B cell (primary cell): ENCODE results near the gene COL16A1.

ENCODE experiments used
- CTCF ChIP-seq: fragments of 200-600 bp; IDR thresholded peaks from one replicate; pipeline ENCODE4 v1.8.0; 2022; ENCODE audit warnings: antibody characterized with exemption, mild to moderate bottlenecking
- EZH2 ChIP-seq: IDR thresholded peaks from 2 replicates; pipeline ENCODE4 v1.6.1; 2012; ENCODE audit warnings: borderline replicate concordance, low read depth, mild to moderate bottlenecking, moderate library complexity, low read length; ENCODE audit not compliant: insufficient read depth, poor library complexity, severe bottlenecking

- TF ChIP-seq CTCF (no peak), EZH2 (no peak)
Measured at GRCh38 chr1:31652891-31653499, 50.8 kb downstream of the COL16A1 start.
